ENCODE results near the gene CRABP1. TPM values are rescaled to one million over a fixed set of nuclear protein-coding genes. Genes with fewer than 3 reads are reported as not detected.
A peak's percentile ranks its signal among the peaks of the same experiment; 100 is the strongest.

CRABP1 gene
- total and polyA plus RNA-seq, 10 of the 15 experiments (the other 5 are each of a cell fraction or from before 2014, with no cell fraction given): 0.21 to 0.41 TPM; not detected in 8

DNA sequence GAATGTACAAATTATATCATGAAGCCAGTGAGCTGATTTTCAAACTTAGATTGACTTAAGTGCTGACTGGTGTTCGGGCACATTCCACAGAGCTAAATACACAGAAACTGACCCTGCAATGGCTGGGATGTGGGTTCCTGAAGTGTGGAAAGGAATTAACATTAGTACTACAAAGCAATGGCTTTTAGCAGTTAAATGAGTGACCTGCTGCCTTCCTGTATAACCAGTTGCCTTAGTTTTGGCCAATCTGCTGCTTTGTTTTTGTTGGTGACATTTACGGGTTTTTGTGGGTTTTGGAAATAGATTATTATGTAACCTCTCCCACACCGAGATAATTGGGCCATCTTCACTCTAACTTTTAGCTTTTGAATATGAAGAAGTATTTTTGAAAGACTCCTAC lies 38.3 kb upstream of the CRABP1 start:
- ChIA-PET POLR2A (interaction anchor here (0.6 to 2.5 kb wide), 2 partner anchors 10 to 102 kb away, joined by 3 to 8 read pairs; no protein-coding TSS in a partner anchor), RAD21 (ENCODE audit: unreplicated experiment) (no interaction called here), SMC1A (ENCODE audit: uncharacterized antibody, unreplicated experiment) (interaction anchor here (1.2 to 1.9 kb wide), 3 partner anchors 9 to 135 kb away, joined by 3 to 5 read pairs (median 3); no protein-coding TSS in a partner anchor), CTCF (interaction anchor here (0.5 to 13.8 kb wide), 6 partner anchors 9 to 408 kb away, joined by 3 to 175 read pairs (median 4); partner anchors contain the start of gene IREB2)
- H3K27ac ChIP-seq (ENCODE audit: control insufficient read depth, insufficient read depth): peak overlapping the region; percentile 4
- ATAC-seq (peak; percentile 3; the same call in 2 of the 3 replicates), DNase-seq (ENCODE audit: low read depth, low spot score) (no peak), FAIRE-seq (no peak)
- intact Hi-C loops (cut with micrococcal nuclease; ENCODE audit: unreplicated experiment) (no loop called here), in situ Hi-C loops (cut with MboI) (no loop called here)
- no peak overlapping the region for H3K4me2 ChIP-seq (ENCODE audit: control insufficient read depth, insufficient read depth)
- H3K4me3 ChIP-seq: no peak overlapping the region
- H3K36me3 ChIP-seq (ENCODE audit: control insufficient read depth in 2 of 2, insufficient read depth in 2 of 2, low read length in 1 of 2): no peaks in the 10 kb centered on the region
- BruUV-seq (replicated peaks): no TSS peak
- 13% methylated on average over 3 of the region's 3 CpGs for WGBS (ENCODE audit: insufficient coverage, insufficient replicate concordance, low lambda C conversion rate, missing lambda C conversion rate)
- TF ChIP-seq RUNX3 (IDR thresholded peaks at IDR 0.05; ENCODE audit: low read length): peak; percentile 40; the same call in 1 of the 2 replicates
- TF ChIP-seq, protein P1, sequence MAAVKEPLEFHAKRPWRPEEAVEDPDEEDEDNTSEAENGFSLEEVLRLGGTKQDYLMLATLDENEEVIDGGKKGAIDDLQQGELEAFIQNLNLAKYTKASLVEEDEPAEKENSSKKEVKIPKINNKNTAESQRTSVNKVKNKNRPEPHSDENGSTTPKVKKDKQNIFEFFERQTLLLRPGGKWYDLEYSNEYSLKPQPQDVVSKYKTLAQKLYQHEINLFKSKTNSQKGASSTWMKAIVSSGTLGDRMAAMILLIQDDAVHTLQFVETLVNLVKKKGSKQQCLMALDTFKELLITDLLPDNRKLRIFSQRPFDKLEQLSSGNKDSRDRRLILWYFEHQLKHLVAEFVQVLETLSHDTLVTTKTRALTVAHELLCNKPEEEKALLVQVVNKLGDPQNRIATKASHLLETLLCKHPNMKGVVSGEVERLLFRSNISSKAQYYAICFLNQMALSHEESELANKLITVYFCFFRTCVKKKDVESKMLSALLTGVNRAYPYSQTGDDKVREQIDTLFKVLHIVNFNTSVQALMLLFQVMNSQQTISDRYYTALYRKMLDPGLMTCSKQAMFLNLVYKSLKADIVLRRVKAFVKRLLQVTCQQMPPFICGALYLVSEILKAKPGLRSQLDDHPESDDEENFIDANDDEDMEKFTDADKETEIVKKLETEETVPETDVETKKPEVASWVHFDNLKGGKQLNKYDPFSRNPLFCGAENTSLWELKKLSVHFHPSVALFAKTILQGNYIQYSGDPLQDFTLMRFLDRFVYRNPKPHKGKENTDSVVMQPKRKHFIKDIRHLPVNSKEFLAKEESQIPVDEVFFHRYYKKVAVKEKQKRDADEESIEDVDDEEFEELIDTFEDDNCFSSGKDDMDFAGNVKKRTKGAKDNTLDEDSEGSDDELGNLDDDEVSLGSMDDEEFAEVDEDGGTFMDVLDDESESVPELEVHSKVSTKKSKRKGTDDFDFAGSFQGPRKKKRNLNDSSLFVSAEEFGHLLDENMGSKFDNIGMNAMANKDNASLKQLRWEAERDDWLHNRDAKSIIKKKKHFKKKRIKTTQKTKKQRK (IDR thresholded peaks at IDR 0.05; ENCODE audit: low read depth, low read length): no peak
- no peak overlapping the region for H3K9ac ChIP-seq (ENCODE audit: control insufficient read depth, insufficient read depth, low read length)
- no peaks in the 10 kb centered on the region for H3K27me3 ChIP-seq (replicated peaks in 1 of 2; ENCODE audit: control insufficient read depth in 2 of 2, insufficient read depth in 2 of 2, low read length in 1 of 2)
- no peaks in the 10 kb centered on the region; the same call in 2 of the 3 replicates for H3K9me3 ChIP-seq (replicated peaks; ENCODE audit: control insufficient read depth, insufficient read depth, low read length)
- H3K4me1 ChIP-seq (ENCODE audit: control insufficient read depth, insufficient read depth, low read length): peaks cover 3% of the 10 kb centered on the region
- peak overlapping the region; percentile 25; the same call in 1 of the 2 replicates for H2AFZ ChIP-seq (ENCODE audit: control insufficient read depth, low read depth, low read length)
- no peaks in the 10 kb centered on the region for H4K20me1 ChIP-seq (ENCODE audit: control insufficient read depth, insufficient read depth)
- peaks cover 23% of the 10 kb centered on the region for H3K79me2 ChIP-seq (ENCODE audit: control insufficient read depth, insufficient read depth, low read length)

Measured in GM12878 (cell line).